Measurements from ENCODE around the gene ETV6. TPM values are rescaled to one million over a fixed set of nuclear protein-coding genes. Genes with fewer than 3 reads are reported as not detected.
A peak's percentile ranks its signal among the peaks of the same experiment; 100 is the strongest.

The ETV6 gene
- total and polyA plus RNA-seq, 3 donors from 2014 or later = 7.8 to 20.9 (median 16.3) TPM

DNA sequence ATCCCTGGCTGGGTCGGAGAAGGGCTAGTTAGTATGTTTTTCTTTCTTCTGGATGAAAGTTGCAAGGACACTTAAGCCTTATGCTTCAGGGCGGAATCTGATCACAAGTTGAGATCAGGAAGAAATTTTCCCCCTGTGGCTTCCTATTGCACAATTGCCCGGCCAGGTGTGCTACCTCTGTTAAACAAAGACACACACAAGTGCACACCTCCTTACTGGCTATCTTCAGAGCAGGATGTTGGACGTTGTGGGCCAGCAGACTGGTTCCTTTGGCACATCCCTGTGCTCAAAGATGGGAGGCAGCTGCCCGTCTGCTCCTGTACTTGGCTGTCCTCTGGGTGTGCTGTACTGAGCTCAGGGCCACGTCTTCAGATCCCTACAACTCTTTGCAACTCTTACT, 19.1 kb downstream of the ETV6 start:
- whole genome bisulfite sequencing, 2 donors = 78 to 83% methylated on average over 6 of the region's 6 CpGs
- H3K4me1 ChIP-seq = peaks cover 18% of the 10 kb centered on the region
- H3K4me3 ChIP-seq = no peak overlapping the region
- DNase-seq = no peak
- TF ChIP-seq POLR2A (IDR thresholded peaks at IDR 0.05) = no peak
- TF ChIP-seq, protein P1, sequence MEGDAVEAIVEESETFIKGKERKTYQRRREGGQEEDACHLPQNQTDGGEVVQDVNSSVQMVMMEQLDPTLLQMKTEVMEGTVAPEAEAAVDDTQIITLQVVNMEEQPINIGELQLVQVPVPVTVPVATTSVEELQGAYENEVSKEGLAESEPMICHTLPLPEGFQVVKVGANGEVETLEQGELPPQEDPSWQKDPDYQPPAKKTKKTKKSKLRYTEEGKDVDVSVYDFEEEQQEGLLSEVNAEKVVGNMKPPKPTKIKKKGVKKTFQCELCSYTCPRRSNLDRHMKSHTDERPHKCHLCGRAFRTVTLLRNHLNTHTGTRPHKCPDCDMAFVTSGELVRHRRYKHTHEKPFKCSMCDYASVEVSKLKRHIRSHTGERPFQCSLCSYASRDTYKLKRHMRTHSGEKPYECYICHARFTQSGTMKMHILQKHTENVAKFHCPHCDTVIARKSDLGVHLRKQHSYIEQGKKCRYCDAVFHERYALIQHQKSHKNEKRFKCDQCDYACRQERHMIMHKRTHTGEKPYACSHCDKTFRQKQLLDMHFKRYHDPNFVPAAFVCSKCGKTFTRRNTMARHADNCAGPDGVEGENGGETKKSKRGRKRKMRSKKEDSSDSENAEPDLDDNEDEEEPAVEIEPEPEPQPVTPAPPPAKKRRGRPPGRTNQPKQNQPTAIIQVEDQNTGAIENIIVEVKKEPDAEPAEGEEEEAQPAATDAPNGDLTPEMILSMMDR (IDR thresholded peaks at IDR 0.05) = no peak
- intact Hi-C loops (cut with DNase I; ENCODE audit: low total_unique reads) = no loop called here
- H3K9me3 ChIP-seq = no peaks in the 10 kb centered on the region
- H3K27me3 ChIP-seq = no peaks in the 10 kb centered on the region
- no peaks in the 10 kb centered on the region for H3K36me3 ChIP-seq (ENCODE audit: low read depth, missing control alignments)
- H3K27ac ChIP-seq = no peak overlapping the region

DNA sequence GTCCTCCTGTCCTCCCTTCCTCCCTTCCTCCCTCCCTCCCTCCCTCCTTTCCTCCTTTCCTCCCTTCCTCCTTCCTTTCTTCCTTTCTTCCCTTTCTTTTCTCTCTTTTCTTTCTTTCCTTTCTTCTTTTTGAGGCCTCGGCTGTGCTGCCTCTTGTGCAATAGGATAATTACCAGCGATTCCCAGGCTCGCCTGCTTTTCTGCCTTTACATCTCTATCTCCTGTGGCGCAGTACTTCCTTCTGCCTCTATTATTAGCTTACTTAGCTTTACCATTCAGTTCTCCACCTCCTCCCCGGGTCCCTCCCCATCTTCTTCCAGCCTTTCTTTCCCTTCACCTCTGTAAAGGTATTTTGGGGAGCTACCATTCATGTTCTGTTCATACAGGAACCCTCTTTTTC, 19.9 kb downstream of the ETV6 start:
- intact Hi-C loops (cut with DNase I; ENCODE audit: low total_unique reads) = no loop called here
- DNase-seq = no peak

DNA sequence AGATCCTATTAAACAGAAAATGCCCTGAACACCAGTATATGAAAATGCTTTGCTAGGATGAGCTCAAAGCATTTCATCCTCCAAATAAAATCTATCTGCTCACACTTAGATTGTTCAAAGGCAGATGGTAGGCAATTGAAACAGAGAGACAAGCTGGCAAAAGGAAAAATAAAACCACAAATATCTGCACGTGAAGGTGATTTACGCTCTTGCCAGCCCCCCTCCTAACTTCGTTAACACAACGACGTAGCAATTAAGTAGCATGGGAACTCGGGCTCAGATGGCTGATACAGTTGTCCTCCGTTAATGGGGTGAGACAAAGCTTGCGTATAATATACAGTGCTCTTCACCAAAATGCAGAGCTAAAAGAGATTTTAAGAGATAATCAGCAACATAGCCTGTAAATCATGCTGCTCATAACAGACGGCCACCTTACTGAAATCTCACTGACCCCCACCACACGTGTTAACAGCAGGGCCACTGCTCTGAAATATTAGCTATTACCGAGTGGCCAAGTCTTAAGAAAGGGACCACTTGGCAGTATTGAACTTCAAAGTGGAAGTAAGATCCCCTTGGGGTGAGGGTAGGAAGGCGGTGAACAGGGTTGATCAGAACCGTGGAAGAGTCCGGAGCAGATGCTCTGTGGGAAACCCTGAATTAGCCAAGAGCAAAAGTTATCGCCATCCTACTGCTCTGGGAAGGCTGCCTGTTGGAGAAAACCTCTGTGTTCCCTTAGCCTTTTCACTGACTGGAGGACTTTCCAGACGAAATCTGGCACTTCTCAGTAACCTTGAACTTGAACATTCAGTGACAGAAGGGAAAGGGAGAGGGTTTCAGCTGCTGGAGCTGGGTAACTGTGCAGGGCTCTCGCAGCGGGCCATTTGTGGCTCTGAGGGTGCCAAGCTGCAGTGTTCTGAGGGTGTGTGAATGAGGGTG, 23.1 kb downstream of the ETV6 start:
- WGBS, 2 donors = 40 to 42% methylated on average over 18 of the region's 18 CpGs
- DNase-seq = peak; percentile 63
- Histone ChIP-seq H3K4me1 (peaks cover 18% of the 10 kb centered on the region), H3K9me3 (no peaks in the 10 kb centered on the region), H3K27ac (peak overlapping the region; percentile 23 to 56), H3K27me3 (no peaks in the 10 kb centered on the region), H3K4me3 (no peak overlapping the region), H3K36me3 (ENCODE audit: low read depth, missing control alignments) (no peaks in the 10 kb centered on the region)
- intact Hi-C loops (cut with DNase I; ENCODE audit: low total_unique reads) = no loop called here
- TF ChIP-seq, protein P1 (IDR thresholded peaks at IDR 0.05) = no peak
- TF ChIP-seq POLR2A (IDR thresholded peaks at IDR 0.05) = no peak

More for the DNA sequence above, 19.9 kb downstream of the ETV6 start:
- TF ChIP-seq POLR2A (IDR thresholded peaks at IDR 0.05) = no peak
- TF ChIP-seq, protein P1 (IDR thresholded peaks at IDR 0.05) = no peak
- Histone ChIP-seq H3K4me3 (no peak overlapping the region), H3K27ac (no peak overlapping the region), H3K27me3 (no peaks in the 10 kb centered on the region), H3K36me3 (ENCODE audit: low read depth, missing control alignments) (no peaks in the 10 kb centered on the region), H3K4me1 (peaks cover 18% of the 10 kb centered on the region), H3K9me3 (no peaks in the 10 kb centered on the region)
- 89 to 90% methylated on average over 5 of the region's 5 CpGs for WGBS, 2 donors

- TF ChIP-seq POLR2A (IDR thresholded peaks at IDR 0.05) = no peak
- TF ChIP-seq, protein P1 (IDR thresholded peaks at IDR 0.05) = no peak
- no peak for DNase-seq
- H3K4me1 ChIP-seq = peaks cover 18% of the 10 kb centered on the region
Measured at GRCh38 chr12:11673666-11674461, 24.4 kb downstream of the ETV6 start.

More at GRCh38 chr12:11673666-11674461, 24.4 kb downstream of the ETV6 start:
- intact Hi-C loops (cut with DNase I; ENCODE audit: low total_unique reads) = no loop called here
- H3K27ac ChIP-seq = peak overlapping the region in 1 of 2 donors; percentile 56
- H3K9me3 ChIP-seq = no peaks in the 10 kb centered on the region
- WGBS, 2 donors = 68 to 72% methylated on average over 13 of the region's 13 CpGs
- H3K36me3 ChIP-seq (ENCODE audit: low read depth, missing control alignments) = no peaks in the 10 kb centered on the region
- no peak overlapping the region for H3K4me3 ChIP-seq
- H3K27me3 ChIP-seq = no peaks in the 10 kb centered on the region

Measured in testis (tissue), 3 donors.